Measurements from ENCODE around the gene DBX2.

DNA sequence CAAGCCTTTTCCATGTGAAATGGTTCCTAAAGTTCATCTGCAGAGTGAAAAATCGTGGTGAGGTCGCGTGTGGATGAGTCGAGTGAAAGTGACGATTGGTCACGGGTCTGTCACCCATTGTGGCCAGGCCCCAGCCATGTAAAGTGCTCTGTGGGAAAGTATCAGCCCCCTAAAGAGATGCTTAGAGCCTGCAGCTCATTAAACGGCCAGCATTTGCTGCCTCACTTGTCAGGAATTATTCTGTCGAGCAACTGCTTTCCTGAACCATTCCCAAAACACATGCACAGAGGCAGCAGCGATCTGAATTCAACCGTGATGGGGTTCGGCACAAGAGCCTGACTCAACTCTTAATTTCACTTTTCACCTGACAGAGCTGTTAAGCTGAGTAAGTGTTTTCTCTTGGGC lies 16.0 kb downstream of the DBX2 start:
- TF ChIP-seq, protein P1, sequence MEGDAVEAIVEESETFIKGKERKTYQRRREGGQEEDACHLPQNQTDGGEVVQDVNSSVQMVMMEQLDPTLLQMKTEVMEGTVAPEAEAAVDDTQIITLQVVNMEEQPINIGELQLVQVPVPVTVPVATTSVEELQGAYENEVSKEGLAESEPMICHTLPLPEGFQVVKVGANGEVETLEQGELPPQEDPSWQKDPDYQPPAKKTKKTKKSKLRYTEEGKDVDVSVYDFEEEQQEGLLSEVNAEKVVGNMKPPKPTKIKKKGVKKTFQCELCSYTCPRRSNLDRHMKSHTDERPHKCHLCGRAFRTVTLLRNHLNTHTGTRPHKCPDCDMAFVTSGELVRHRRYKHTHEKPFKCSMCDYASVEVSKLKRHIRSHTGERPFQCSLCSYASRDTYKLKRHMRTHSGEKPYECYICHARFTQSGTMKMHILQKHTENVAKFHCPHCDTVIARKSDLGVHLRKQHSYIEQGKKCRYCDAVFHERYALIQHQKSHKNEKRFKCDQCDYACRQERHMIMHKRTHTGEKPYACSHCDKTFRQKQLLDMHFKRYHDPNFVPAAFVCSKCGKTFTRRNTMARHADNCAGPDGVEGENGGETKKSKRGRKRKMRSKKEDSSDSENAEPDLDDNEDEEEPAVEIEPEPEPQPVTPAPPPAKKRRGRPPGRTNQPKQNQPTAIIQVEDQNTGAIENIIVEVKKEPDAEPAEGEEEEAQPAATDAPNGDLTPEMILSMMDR (IDR thresholded peaks at IDR 0.05): no peak
- no peak for TF ChIP-seq EP300 (IDR thresholded peaks at IDR 0.05)
